ENCODE results near the gene YWHAQ. TPM values are rescaled to one million over a fixed set of nuclear protein-coding genes. Genes with fewer than 3 reads are reported as not detected.

YWHAQ gene
- total RNA-seq, 1 donor from 2014 or later, result 284 TPM

- H3K36me3 ChIP-seq (ENCODE audit: control insufficient read depth, insufficient read depth, low read length), result no peaks in the 10 kb centered on the region
- no peak for TF ChIP-seq CTCF (IDR thresholded peaks at IDR 0.05; ENCODE audit: insufficient read depth, low read length, poor library complexity, severe bottlenecking)
- H3K4me3 ChIP-seq (ENCODE audit: low read depth, low read length), result no peak overlapping the region
- H3K27me3 ChIP-seq (ENCODE audit: control insufficient read depth, insufficient read depth, low read length), result no peaks in the 10 kb centered on the region
- DNase-seq (ENCODE audit: low read depth), result no peak
Measured at GRCh38 chr2:9649261-9649660, 18.5 kb upstream of the YWHAQ start.

GRCh38 chr2:9648821-9649220, 18.0 kb upstream of the YWHAQ start:
- TF ChIP-seq CTCF (IDR thresholded peaks at IDR 0.05; ENCODE audit: insufficient read depth, low read length, poor library complexity, severe bottlenecking), result no peak
- DNase-seq (ENCODE audit: low read depth), result no peak
- no peak overlapping the region for H3K4me3 ChIP-seq (ENCODE audit: low read depth, low read length)
- no peaks in the 10 kb centered on the region for H3K27me3 ChIP-seq (ENCODE audit: control insufficient read depth, insufficient read depth, low read length)
- no peaks in the 10 kb centered on the region for H3K36me3 ChIP-seq (ENCODE audit: control insufficient read depth, insufficient read depth, low read length)

GRCh38 chr2:9647884-9648283, 17.1 kb upstream of the YWHAQ start:
- DNase-seq (ENCODE audit: low read depth), result no peak
- no peak overlapping the region for H3K4me3 ChIP-seq (ENCODE audit: low read depth, low read length)
- no peak for TF ChIP-seq CTCF (IDR thresholded peaks at IDR 0.05; ENCODE audit: insufficient read depth, low read length, poor library complexity, severe bottlenecking)
- no peaks in the 10 kb centered on the region for H3K27me3 ChIP-seq (ENCODE audit: control insufficient read depth, insufficient read depth, low read length)
- H3K36me3 ChIP-seq (ENCODE audit: control insufficient read depth, insufficient read depth, low read length), result no peaks in the 10 kb centered on the region

GRCh38 chr2:9646196-9647030, 15.6 kb upstream of the YWHAQ start:
- DNase-seq (ENCODE audit: low read depth), result no peak
- H3K4me3 ChIP-seq (ENCODE audit: low read depth, low read length), result no peak overlapping the region
- H3K36me3 ChIP-seq (ENCODE audit: control insufficient read depth, insufficient read depth, low read length), result no peaks in the 10 kb centered on the region
- no peaks in the 10 kb centered on the region for H3K27me3 ChIP-seq (ENCODE audit: control insufficient read depth, insufficient read depth, low read length)
- no peak for TF ChIP-seq CTCF (IDR thresholded peaks at IDR 0.05; ENCODE audit: insufficient read depth, low read length, poor library complexity, severe bottlenecking)

- DNase-seq (ENCODE audit: low read depth), result no peak
- no peaks in the 10 kb centered on the region for H3K36me3 ChIP-seq (ENCODE audit: control insufficient read depth, insufficient read depth, low read length)
- no peak for TF ChIP-seq CTCF (IDR thresholded peaks at IDR 0.05; ENCODE audit: insufficient read depth, low read length, poor library complexity, severe bottlenecking)
- H3K27me3 ChIP-seq (ENCODE audit: control insufficient read depth, insufficient read depth, low read length), result no peaks in the 10 kb centered on the region
- no peak overlapping the region for H3K4me3 ChIP-seq (ENCODE audit: low read depth, low read length)
Measured at GRCh38 chr2:9644603-9645002, 13.8 kb upstream of the YWHAQ start.

- DNase-seq (ENCODE audit: low read depth), result no peak
- Histone ChIP-seq H3K4me3 (ENCODE audit: low read depth, low read length) (no peak overlapping the region), H3K36me3 (ENCODE audit: control insufficient read depth, insufficient read depth, low read length) (no peaks in the 10 kb centered on the region), H3K27me3 (ENCODE audit: control insufficient read depth, insufficient read depth, low read length) (no peaks in the 10 kb centered on the region)
- TF ChIP-seq CTCF (IDR thresholded peaks at IDR 0.05; ENCODE audit: insufficient read depth, low read length, poor library complexity, severe bottlenecking), result no peak
Measured at GRCh38 chr2:9644021-9644420, 13.2 kb upstream of the YWHAQ start.

Measured in kidney epithelial cell (primary cell).